HFF-Myc (cell line): ENCODE measurements around the gene MAP4K1.
"Not testable (repeated sequence)": the region's sequence is repeated elsewhere in the genome, so short reads cannot be mapped to it uniquely, and the experiment has no call there.

Source experiments
- DNase-seq: peaks from one replicate; pipeline ENCODE4 v3.0.0-alpha.2; 2011; ENCODE audit warnings: low read depth; ENCODE audit errors: extremely low read depth
- H3K4me3 ChIP-seq: replicated peaks from 2 replicates; pipeline ENCODE4 v1.5.1; 2011; ENCODE audit warnings: low read depth, mild to moderate bottlenecking, control low read depth, low read length
- CTCF ChIP-seq: IDR thresholded peaks from 2 replicates; pipeline ENCODE4 v1.5.1; 2012; ENCODE audit warnings: mild to moderate bottlenecking, low read depth, low read length, control low read depth; ENCODE audit errors: missing control alignments

MAP4K1 gene

GRCh38 chr19:38634757-38635482 lies 17.2 kb upstream of the MAP4K1 start:
- no peak overlapping the region for H3K4me3 ChIP-seq
- DNase-seq: no peak
- TF ChIP-seq CTCF: peak; percentile 93

GRCh38 chr19:38632476-38633213 lies 14.9 kb upstream of the MAP4K1 start:
- no peak for TF ChIP-seq CTCF
- no peak for DNase-seq
- H3K4me3 ChIP-seq: no peak overlapping the region

- DNase-seq, H3K4me3 ChIP-seq: not testable (repeated sequence)
These were observed 14.2 kb upstream of the MAP4K1 start for GRCh38 chr19:38631811-38632475.

- not testable (repeated sequence) for H3K4me3 ChIP-seq, DNase-seq
These were observed 13.5 kb upstream of the MAP4K1 start for GRCh38 chr19:38631301-38631700.

- TF ChIP-seq CTCF: no peak
- no peak overlapping the region for H3K4me3 ChIP-seq
- no peak for DNase-seq
These were observed 11.8 kb upstream of the MAP4K1 start for GRCh38 chr19:38629568-38629967.

- no peak for TF ChIP-seq CTCF
- DNase-seq: no peak
- no peak overlapping the region for H3K4me3 ChIP-seq
These were observed 8.6 kb upstream of the MAP4K1 start for GRCh38 chr19:38626401-38626800.

- DNase-seq: no peak
- H3K4me3 ChIP-seq: no peak overlapping the region
- TF ChIP-seq CTCF: no peak
These were observed 7.1 kb upstream of the MAP4K1 start for GRCh38 chr19:38624822-38625221.
